HEK293T (cell line): ENCODE measurements around the gene RALGPS2.

Experiments
- ELF4 ChIP-seq: fragments of 450-650 bp; IDR thresholded peaks from 2 replicates; pipeline ENCODE4 v1.6.1; 2017; ENCODE audit warnings: antibody characterized with exemption
- FOXA1 ChIP-seq: fragments of 450-650 bp; IDR thresholded peaks from 2 replicates; pipeline ENCODE4 v1.6.1; 2016; ENCODE audit warnings: mild to moderate bottlenecking
- SP1 ChIP-seq: fragments of 450-650 bp; IDR thresholded peaks from 2 replicates; pipeline ENCODE4 v1.6.1; 2017
- SUZ12 ChIP-seq: fragments of 450-650 bp; IDR thresholded peaks from 2 replicates; pipeline ENCODE4 v1.6.1; 2016; ENCODE audit warnings: mild to moderate bottlenecking

DNA sequence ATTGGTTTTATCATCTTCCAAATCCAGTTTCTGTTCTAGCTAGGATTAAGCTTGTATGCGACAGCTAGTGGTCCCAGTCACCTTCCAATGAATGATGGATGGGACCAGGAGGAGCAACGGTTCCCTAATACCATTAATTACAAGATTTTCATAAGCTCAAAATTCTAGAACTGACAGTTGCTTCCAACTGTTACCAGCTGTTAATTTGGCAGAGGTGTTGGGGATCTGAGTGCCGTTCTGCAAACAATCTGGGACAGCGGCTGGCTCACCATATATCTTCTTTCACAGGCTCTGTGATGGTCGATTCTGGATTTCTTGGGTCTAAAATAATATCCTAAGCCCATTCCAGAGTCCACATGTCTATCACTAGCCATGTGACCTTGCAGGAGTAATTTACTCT lies 34.5 kb upstream of the RALGPS2 start:
- TF ChIP-seq SP1 (no peak), ELF4 (no peak), FOXA1 (no peak), SUZ12 (no peak)
